GM12801 (cell line): ENCODE measurements around the gene EPN3.

ENCODE experiments used
- TF ChIP-seq, protein P1 (sequence below): IDR thresholded peaks from one replicate; pipeline ENCODE4 v1.5.1; 2011; ENCODE audit warnings: control low read depth; ENCODE audit not compliant: insufficient read length; ENCODE audit errors: extremely low read depth

EPN3 gene

DNA sequence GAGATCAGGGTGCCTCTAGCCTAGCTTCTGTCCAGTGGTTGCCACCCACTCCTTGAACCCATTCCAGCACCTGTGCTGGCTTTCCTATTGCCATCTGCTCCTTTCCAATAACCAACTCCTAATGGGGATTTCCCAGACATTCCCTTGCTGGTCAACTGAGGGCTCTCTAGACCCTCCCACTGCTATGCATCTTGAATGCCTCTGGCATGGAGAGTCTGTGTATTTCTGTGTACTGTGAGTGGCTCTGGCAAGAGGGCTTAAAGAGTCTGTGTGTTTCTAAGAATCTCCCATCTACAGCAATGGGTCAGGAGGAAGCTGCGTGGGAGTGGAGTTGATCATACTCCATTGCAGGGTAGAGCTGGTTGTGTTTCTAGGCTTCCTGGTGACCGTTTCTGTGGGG is 11.0 kb upstream of the EPN3 start:
- TF ChIP-seq, protein P1, sequence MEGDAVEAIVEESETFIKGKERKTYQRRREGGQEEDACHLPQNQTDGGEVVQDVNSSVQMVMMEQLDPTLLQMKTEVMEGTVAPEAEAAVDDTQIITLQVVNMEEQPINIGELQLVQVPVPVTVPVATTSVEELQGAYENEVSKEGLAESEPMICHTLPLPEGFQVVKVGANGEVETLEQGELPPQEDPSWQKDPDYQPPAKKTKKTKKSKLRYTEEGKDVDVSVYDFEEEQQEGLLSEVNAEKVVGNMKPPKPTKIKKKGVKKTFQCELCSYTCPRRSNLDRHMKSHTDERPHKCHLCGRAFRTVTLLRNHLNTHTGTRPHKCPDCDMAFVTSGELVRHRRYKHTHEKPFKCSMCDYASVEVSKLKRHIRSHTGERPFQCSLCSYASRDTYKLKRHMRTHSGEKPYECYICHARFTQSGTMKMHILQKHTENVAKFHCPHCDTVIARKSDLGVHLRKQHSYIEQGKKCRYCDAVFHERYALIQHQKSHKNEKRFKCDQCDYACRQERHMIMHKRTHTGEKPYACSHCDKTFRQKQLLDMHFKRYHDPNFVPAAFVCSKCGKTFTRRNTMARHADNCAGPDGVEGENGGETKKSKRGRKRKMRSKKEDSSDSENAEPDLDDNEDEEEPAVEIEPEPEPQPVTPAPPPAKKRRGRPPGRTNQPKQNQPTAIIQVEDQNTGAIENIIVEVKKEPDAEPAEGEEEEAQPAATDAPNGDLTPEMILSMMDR = no peak

DNA sequence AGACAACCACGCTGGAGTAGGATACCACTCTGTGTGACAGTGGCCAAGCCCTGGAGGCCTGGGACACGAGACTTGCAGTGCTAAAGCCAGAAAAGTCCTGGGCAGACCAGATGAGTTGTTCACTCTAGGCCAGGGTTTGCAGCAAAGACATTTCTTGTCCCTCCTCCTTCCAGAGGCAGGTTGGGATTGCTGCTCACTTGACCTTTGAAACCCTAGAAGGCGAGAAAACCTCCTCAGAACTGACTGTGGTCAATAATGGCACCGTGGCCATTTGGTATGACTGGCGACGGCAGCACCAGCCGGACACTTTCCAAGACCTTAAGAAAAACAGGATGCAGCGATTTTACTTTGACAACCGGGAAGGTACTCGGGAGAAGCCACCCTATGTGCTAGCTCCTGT is 9.8 kb upstream of the EPN3 start:
- TF ChIP-seq, protein P1 = no peak

DNA sequence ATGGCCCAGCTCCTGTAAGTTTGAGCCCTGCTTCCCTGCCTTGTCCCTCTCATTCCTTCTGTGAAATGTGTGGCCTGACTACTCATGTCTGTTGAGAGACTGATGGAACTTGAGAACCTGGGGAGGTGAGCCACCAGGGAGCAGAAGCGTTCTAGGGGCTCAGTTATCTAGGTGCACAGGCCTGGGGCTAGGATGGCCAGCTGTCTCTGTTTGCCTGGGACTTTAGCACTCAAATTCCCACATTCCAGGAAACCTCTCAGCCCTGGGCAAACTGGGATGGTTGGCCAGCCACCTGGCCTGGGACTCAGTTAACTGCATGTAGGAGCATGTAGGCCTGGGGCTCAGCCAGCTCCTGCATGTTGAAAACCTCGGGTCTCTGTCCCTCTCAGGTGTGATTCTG is 9.3 kb upstream of the EPN3 start:
- TF ChIP-seq, protein P1 = no peak

DNA sequence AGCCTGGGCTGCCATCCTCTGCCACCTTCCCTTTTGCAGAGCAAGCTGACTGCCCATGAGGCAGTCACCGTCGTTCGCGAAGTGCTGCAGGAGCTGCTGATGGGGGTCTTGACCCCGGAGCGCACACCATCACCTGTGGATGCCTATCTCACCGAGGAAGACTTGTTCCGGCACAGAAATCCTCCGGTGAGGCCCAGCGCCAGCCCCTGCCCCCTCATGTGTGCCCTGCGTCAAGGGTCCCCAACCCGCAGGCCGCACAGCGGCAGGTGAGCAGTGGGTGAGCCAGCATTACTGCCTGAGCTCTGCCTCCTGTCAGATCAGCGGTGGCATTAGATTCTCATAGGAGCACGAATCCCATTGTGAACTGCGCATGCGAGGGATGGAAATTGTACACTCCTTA is 7.7 kb upstream of the EPN3 start:
- TF ChIP-seq, protein P1 = no peak

DNA sequence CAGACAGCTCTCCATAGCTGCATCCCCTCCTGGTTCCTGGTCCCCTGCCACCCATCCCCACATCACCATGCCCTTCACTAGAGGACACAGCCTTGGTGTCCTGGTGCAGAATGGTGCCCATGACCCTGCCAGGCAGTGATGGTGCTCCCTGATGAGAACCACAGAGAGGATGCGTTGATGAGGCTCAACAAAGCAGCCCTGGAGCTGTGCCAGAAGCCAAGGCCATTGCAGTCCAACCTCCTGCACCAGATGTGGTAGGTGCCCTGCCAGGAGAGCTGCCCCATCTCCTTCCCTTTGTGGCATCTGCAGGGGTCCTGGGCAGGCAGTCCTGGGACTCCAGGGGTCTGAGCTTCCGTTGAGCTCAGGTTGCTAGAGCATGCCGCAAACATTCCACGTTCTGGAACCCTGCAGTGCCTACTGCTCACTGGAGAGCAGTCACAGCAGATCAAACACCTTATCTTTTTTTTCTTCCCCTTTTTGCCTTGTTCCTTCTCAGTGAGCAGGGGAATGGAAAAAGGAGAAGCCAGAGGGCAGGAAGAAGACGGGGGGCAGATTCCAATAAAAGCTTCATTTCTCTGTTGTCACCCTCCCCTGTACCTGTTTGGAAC is 5.3 kb upstream of the EPN3 start:
- TF ChIP-seq, protein P1 = no peak

DNA sequence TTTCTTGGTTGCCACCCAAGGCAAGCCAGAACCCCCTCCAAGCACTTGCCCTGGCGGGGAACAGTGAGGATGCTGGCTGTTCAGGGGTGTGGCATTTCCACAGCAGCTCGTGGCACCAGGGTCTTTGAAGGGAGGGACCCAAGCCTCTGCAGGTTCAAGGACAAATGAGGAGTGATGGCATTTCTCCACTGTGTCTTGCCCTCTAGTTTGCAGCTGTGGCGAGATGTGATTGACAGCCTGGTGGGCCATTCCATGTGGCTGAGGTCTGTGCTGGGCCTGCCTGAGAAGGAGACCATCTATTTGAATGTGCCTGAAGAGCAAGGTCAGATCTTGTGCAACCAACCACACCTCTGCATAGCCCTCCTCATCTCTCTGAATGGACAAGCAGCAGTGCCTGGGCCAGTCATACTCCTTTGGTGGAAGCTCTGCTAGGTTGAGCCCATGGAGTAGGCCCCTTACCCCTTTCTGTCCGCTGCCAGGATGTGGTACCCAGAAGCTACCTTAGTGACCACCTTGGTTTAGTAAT is 4.5 kb upstream of the EPN3 start:
- TF ChIP-seq, protein P1 = no peak

DNA sequence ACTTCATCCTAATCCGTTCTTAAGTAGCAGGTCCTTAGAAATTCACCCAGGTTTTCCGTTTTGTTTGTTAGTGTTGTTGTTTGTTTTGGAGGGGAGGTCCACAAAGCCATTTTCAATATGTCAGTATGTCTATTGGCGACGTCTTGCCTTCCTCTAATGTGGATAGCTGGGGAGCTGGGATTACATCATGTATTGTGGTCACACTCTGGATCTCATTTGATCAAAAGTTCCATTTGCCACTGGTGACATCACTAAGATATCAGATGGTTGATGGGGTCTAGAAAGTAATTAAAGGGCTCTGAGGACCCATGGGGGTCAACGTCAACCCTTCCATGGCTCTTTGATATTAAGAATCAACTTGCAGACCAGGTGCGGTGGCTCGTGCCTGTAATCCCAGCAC is 2.7 kb upstream of the EPN3 start:
- TF ChIP-seq, protein P1 = no peak
